Muscle of back (tissue), 13 donors: ENCODE data around the gene ABCA6. TPM values are rescaled to one million over a fixed set of nuclear protein-coding genes. Genes with fewer than 3 reads are reported as not detected.
A peak's percentile ranks its signal among the peaks of the same experiment; 100 is the strongest.
"Not testable (repeated sequence)": the region's sequence is repeated elsewhere in the genome, so short reads cannot be mapped to it uniquely, and the experiment has no call there.

Source experiments
- DNase-seq, 3 donors: peaks; one replicate each; pipeline versions ENCODE4 v3.0.0 to v3.0.0-alpha.2; 2013
- long read RNA-seq, 9 donors: transcript quantifications; one replicate each; lab custom pipeline, GENCODE V29; 2026
- polyA plus RNA-seq, 10 donors: library from polyadenylated mRNA; unstranded; fragments of 120-200 nt; gene quantifications; one replicate each; pipeline ENCODE4 v1.2.1, GENCODE V29; 2013; ENCODE audit not compliant: insufficient read length in 10 of 10

Gene ABCA6, protein sequence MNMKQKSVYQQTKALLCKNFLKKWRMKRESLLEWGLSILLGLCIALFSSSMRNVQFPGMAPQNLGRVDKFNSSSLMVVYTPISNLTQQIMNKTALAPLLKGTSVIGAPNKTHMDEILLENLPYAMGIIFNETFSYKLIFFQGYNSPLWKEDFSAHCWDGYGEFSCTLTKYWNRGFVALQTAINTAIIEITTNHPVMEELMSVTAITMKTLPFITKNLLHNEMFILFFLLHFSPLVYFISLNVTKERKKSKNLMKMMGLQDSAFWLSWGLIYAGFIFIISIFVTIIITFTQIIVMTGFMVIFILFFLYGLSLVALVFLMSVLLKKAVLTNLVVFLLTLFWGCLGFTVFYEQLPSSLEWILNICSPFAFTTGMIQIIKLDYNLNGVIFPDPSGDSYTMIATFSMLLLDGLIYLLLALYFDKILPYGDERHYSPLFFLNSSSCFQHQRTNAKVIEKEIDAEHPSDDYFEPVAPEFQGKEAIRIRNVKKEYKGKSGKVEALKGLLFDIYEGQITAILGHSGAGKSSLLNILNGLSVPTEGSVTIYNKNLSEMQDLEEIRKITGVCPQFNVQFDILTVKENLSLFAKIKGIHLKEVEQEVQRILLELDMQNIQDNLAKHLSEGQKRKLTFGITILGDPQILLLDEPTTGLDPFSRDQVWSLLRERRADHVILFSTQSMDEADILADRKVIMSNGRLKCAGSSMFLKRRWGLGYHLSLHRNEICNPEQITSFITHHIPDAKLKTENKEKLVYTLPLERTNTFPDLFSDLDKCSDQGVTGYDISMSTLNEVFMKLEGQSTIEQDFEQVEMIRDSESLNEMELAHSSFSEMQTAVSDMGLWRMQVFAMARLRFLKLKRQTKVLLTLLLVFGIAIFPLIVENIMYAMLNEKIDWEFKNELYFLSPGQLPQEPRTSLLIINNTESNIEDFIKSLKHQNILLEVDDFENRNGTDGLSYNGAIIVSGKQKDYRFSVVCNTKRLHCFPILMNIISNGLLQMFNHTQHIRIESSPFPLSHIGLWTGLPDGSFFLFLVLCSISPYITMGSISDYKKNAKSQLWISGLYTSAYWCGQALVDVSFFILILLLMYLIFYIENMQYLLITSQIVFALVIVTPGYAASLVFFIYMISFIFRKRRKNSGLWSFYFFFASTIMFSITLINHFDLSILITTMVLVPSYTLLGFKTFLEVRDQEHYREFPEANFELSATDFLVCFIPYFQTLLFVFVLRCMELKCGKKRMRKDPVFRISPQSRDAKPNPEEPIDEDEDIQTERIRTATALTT (N-terminal part only)
- 10 to 100 TPM in 6 of 10 donors, 1 to 10 TPM in 4; 8.3 to 16.5 (median 10.2) TPM for polyA plus RNA-seq
- long read RNA-seq, donor 1, partial matches to known transcripts, result 0 of 1 reads
- long read RNA-seq, donor 1, other reads (novel, unspliced or antisense), result 0 of 1 reads
- long read RNA-seq, donor 2, result 0 reads
- long read RNA-seq, donor 3, result 0 reads
- long read RNA-seq, donor 4, result 0 reads
- long read RNA-seq, donor 5, partial matches to known transcripts, result 0 of 1 reads
- long read RNA-seq, donor 5, other reads (novel, unspliced or antisense), result 0 of 1 reads
- long read RNA-seq, donor 6, full-length matches to known transcripts, result 1 of 1 reads
- long read RNA-seq, donor 6, partial matches to known transcripts, result 0 of 1 reads
- long read RNA-seq, donor 6, other reads (novel, unspliced or antisense), result 0 of 1 reads
- long read RNA-seq, donor 7, partial matches to known transcripts, result 7 of 8 reads
- long read RNA-seq, donor 7, other reads (novel, unspliced or antisense), result 0 of 8 reads
- long read RNA-seq, donor 8, result 0 reads
- long read RNA-seq, donor 9, result 0 reads

DNA sequence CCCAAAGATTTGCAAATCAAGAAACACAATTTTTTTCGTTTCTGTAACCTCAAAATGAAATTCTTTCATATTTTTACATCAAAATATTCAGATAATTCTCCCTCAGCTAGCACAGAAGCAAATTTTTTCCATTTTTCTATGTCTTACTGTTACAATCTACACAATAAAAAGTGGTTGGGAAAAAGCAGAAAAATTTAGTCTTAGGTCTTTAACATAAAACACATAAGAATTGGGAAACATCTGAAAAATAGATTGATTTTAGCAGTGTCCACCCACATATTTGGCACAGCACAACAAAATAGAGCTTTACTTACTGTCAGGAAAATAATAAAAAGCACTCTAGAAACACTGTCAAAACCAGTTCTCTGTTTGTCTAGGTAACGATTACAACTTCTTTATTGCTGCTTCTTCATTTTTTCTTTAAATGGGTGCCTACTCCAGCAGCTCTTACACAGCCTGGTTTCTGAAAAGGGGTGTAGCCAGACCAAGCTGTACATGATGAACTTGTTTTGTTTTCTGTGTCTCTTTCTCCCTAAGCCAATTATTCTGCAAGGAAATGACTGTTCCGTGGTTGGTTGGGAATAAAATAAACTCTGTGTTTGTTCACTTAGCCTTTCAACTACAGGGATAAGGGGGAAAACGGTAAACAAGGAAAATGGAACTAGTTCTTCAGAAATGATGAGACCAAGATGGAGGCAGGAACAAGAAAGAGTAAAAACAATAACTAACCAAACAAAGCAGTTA lies at the start of gene ABCA6:
TSS of gene ABCA6 (minus strand) at position 465 of the 744 bp plus-strand sequence. CDS start 1,192 bp downstream, outside the sequence.
- peak; percentile 63 to 89 (median 68) for DNase-seq

DNA sequence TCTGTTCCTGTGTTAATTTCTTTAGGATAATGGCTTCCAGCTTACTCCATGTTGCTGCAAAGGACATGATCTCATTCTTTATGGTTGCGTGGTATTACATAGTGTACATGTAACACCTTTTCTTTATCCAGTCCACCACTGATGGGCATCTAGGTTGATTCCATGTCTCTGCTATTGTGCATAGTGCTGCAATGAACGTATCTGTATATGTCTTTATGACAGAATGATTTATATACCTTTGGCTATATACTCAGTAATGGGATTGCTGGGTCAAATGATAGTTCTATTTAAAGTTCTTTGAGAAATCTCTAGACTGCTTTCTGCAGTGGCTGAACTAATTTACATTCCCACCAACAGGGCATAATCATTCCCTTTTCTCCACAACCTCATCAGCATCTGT lies 47.1 kb upstream of the ABCA6 start:
- no peak for DNase-seq

DNA sequence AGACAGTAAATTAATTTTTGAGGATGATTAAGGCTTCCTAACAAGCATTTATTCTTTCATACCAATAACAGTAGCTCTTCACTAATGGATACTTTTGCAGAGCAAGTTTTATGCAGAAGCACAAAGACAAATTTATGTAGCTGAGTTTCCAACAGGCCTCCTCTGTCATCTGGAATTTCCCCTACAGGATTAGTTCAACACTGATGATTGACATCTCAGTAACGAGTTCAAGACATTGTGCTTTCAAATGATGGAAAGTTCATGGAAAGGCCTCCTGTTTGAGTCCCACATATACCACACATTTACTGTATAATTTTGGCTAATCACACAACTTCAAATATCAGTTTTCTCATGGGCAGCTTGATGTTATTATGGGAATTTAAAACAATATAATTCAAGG lies 46.4 kb upstream of the ABCA6 start:
- no peak for DNase-seq

DNA sequence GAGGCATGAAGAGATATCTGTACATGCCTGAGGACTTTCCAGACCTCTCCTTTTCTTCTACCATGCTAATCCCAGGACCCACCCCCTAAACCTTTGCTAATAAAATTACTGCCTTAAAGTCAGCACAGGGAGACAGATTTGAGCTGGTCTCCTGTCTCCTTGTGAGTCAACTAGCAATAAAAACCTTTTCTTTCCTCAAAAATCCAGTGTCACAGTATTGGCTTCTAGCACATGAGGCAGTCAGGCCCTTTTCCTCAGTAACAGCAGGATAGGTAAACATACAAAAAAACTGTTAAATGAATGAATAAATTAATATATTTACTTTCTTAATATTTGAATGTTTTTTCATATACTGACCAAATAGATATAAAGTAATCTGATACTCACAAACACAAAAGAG lies 45.6 kb upstream of the ABCA6 start:
- DNase-seq, result no peak

DNA sequence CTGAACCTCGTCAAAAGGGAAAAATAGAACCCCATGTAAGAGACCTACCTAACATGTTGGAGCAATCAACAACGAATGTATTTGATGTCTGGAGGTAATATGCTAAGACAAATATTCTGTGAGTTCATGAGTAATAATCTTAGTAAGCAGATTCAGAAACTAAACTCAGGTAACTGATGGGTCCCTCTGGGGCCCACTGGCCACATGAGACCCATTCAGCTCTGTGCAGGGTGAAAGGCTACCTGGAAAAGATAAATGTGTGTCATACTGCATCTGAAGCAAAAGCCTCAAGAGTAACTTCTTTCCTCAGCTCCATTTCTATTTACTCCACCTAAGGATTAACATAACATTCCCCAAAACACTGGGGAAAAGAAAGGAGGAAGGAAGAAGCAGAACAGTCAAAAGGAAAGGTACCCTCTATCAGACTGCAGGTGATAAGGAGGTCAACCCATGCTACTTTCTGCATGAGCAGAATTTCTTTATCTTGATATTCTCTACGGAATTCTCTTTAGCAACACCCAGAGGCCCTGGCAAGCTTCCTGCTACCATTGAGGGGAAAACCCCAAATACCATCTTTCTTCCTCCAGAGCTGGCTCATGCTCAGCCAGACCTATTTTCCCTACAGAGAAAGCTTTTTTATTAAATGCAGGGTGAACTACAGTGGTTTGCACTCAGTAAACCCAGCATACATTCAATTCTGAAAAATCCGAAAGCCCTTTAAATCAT lies 37.7 kb upstream of the ABCA6 start:
- no peak for DNase-seq

DNA sequence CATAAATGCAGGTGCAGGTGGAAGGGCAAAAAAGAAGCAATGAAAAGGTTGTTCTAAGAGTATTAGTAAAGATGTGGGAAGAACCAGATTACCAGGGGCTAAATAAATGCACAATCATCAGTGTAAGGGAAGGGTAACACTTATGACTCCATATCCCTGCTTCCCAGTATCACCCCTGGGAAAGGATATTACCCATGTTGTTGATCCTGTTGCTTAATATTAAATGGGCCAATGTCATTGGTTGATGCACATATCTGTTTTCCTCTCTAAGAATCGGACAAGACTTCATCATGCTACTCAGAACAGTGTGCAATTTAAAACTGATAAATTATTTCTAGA lies 34.7 kb upstream of the ABCA6 start:
- no peak for DNase-seq

DNA sequence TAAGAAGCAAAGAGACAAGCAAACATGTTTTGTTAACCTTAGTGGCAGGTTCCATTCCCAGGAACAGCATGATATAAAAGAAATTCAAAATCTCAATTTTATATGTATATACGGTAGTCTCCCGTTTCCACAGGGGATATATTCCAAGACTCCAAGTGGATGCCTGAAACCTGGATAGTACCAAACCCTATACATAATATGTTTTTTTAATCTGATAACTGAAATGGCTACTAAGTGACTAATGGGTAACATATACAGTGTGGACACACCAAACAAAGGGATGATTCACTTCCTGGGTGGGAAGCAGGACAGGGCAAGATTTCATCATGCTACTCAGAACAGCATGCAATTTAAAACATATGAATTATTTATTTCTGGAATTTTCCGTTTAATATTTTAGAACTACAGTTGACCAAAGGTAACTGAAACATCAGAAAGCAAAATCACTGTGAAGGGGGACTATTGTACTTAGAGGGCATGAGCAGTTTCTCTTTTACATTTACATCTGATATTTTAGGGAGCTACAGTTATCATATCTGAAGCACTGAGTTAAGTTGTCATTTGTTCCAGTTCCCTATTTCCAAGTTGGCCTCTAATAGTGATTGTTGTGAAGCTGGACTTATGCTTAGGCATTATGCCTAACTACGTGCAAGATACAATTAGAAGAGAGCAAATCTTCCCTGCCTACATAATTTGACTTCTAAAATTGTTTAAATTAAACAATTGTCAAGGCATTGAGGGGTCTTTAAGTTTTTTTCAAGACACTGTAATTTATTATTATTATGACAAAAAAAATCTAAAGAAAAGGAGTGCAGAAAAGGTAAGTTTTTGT lies 34.1 kb upstream of the ABCA6 start:
- DNase-seq, result peak in 2 of 3 donors; percentile 8 to 25

DNA sequence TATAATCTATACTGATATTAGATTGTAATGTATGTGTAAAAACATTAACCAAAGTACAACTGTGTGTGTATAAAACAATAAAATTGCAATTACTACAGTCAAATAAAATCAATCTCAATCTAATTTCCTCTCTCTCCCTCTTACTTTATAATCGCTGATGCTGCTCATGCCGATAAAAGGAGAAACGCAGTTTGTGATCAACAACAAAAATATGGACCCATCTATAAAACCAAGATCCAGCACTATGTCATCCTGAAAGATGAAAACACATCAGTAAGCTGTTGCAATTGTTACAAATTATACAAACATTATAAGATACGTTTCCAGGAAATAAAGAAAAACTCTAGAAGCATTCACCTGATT lies 33.5 kb upstream of the ABCA6 start:
- no peak for DNase-seq

DNA sequence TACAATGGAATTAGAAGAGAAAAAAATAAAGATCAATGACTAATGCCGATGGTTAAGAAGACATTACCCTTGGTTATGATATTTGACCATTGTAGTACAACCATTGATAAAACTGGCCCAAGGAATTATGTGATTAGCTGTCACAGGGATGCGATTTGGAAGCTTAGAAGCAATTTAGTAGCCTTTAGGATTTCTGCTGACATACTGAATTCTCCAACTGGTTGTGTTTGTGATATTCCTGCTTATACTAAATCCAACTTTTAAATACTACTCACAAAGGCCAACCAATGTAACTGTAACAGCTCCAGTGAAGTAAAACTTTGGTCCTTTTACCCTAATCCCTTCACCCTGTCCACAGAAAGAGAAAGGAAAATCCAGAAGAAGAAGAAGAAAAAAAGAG lies 31.4 kb upstream of the ABCA6 start:
- no peak for DNase-seq

DNA sequence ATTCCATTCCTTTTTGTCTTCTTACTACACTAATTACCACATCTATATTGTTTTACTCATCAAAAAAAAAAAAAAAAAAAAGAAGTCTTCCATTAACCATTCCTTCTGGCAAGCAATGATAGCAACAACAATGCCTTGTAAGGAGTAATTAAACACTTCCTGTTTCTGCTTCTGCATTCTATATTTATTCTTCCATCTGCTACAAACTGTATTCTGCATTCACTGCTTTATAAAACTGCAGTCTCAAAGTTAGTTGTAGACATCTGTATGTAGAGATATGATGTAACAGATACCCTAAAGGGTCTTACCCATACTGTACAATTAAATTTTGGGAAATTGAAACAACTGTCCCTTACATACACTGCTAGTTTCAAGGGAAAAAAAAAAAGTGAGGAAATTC lies 28.7 kb upstream of the ABCA6 start:
- peak in 1 of 3 donors; percentile 14 for DNase-seq

DNA sequence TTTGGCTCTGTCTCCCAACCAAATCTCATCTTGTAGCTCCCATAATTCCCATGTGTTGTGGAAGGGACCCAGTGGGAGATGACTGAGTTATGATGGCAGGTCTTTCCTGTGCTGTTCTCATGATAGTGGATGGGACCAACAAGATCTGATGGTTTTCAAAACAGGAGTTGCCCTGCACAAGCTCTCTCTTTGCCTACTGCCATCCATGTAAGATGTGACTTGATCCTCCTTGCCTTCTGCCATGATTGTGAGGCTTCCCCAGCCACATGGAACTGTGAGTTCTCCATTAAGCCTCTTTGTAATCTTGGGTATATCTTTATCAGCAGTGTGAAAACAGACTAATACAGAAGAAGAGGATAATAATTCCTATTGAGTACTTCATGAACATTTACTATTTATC lies 26.9 kb upstream of the ABCA6 start:
- not testable (repeated sequence) for DNase-seq

DNA sequence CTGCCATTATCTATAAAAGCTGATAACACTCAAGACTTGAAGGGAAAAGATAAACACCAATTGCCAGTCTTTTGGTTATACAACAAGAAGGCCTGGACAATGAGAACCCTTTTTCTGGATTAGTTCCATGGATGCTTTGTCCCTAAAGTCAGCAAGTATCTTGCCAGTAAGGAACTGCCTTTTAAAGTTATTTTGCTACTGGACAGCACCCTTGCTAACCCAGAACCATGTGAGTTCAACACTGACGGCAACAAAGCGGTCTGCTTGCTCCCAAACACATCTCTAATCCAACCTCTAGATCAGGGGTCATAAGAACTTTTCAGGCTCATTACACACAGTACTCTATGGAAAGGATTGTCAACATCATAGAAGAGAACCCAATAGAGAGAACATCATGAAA lies 25.3 kb upstream of the ABCA6 start:
- DNase-seq, result peak in 1 of 3 donors; percentile 14

DNA sequence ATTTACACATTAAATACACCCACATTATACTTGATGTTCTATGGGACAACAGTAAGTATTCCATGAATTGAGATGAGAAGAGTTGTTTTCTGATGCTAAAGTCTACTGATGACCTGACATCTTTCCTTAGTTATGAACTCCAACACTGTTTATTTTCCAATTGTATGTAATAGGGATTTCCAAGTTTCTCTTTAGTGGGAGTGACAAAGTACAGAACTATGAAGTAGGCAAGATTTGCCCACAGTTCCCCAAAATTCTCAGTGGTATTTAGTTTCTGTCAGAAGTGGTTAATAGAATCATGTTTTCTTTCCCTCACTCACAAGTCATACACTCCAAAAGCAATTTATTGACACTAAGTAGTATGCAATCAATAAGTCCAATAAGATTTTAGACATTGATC lies 22.5 kb upstream of the ABCA6 start:
- no peak for DNase-seq

DNA sequence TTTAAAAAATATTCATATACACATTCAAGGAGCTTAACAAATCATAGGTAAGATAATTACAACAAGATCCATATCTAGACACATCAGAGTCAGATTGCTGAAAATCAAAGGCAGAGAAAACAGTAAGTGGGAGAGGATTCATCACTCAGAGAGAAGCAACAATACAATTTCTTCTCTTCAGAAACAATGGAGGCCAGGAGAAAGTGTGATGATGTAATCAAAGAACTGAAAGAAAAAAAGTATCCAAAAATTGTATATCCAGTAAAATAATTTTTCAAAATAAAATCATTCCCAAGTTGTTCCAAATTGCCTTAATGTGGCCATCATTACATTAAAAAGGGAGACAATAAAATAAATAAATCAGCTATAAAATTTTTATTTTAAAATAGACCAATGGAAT lies 17.7 kb upstream of the ABCA6 start:
- no peak for DNase-seq

DNA sequence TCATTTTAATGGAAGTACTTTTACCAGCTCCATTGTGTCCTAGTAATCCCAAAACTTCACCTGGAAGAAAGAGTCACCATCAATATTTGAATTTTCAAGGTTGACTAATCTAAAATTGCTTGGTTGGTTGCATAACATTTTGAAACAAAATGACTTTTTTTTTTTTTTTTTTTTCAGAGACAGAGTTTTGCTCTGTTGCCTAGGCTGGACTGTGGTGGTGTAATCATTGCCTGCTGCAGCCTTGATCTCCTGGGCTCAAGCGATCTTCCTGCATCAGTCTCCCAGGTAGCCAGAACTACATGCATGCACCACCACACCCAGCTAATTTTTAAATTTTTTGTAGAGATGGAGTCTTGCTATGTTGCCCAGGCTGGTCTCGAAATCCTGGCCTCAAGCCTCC lies 12.6 kb upstream of the ABCA6 start:
- DNase-seq, result no peak

DNA sequence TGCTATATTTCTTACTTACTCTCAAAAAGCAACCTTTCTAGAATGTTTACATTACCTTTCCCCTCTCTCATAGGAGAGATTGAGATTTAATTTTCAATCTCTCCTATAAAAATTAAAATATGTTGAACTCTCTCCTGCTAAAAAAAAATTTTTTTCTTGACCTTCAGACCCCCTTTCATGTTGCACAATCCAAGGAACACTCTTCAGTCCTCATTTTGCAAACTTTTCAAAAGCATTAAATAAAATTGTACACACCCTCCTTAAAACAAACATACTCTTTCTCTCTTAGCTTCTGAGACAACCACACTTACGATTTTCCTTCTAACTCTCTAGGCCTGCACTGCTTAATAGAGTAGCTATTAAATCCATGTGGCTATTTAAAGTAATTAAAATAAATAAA lies 8.6 kb upstream of the ABCA6 start:
- DNase-seq, result no peak

DNA sequence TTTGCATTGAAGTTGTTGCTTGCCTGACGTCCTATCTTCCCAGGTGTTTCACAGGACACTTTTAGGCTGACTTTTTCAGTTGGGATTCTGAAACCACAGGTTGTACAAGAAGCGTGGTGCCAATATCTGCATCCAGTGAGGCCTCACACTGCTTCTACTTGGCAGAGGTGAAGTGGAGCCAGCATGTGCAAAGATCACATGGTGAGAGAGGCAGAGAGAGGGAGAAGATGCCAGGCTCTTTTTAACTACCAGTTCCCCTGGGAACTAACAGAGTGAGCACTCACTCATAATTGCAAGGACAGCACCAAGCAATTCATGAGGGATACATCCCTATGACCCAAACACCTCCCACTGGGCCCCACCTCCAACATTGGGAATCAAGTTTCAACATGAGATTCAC lies 5.8 kb upstream of the ABCA6 start:
- DNase-seq, result no peak
